Mesendoderm (in vitro differentiated cells): ENCODE results near the gene SCD5.
A peak's percentile ranks its signal among the peaks of the same experiment; 100 is the strongest.

ENCODE experiments used
- DNase-seq: peaks from one replicate; pipeline ENCODE4 v3.0.0; 2013
- H2AK5ac ChIP-seq: 2 replicates; pipeline ENCODE4 v1.6.1; 2013; ENCODE audit warnings: low read length, inconsistent platforms
- H2BK120ac ChIP-seq: 2 replicates; pipeline ENCODE4 v1.6.1; 2013; ENCODE audit warnings: low read depth, mild to moderate bottlenecking, low read length, moderate library complexity, mixed read lengths
- H2BK15ac ChIP-seq: replicated peaks from 2 replicates; pipeline ENCODE4 v1.6.1; 2013; ENCODE audit warnings: low read depth, mild to moderate bottlenecking, moderate library complexity
- H2BK5ac ChIP-seq: 2 replicates; pipeline ENCODE4 v1.6.1; 2013; ENCODE audit warnings: low read length, inconsistent platforms
- H3K18ac ChIP-seq: 2 replicates; pipeline ENCODE4 v1.6.1; 2013; ENCODE audit warnings: mild to moderate bottlenecking, low read length, mixed read lengths
- H3K23ac ChIP-seq: one replicate; pipeline ENCODE4 v1.6.1; 2013; ENCODE audit warnings: low read length
- H3K27ac ChIP-seq: 2 replicates; pipeline ENCODE4 v1.5.1; 2013; ENCODE audit warnings: low read depth, mild to moderate bottlenecking, inconsistent platforms, low read length, moderate library complexity
- H3K27me3 ChIP-seq: 2 replicates; pipeline ENCODE4 v1.6.1; 2013; ENCODE audit warnings: low read length, control low read depth, mild to moderate bottlenecking, inconsistent platforms; ENCODE audit not compliant: insufficient read depth, poor library complexity
- H3K36me3 ChIP-seq: 2 replicates; pipeline ENCODE4 v1.6.1; 2013; ENCODE audit warnings: low read length, inconsistent platforms; ENCODE audit not compliant: control insufficient read depth, insufficient read depth
- H3K4ac ChIP-seq: one replicate; pipeline ENCODE4 v1.6.1; 2013; ENCODE audit warnings: low read depth, mild to moderate bottlenecking, low read length, moderate library complexity
- H3K4me1 ChIP-seq: 2 replicates; pipeline ENCODE4 v1.6.1; 2013; ENCODE audit warnings: low read depth, low read length, inconsistent platforms; ENCODE audit not compliant: control insufficient read depth
- H3K4me2 ChIP-seq: 2 replicates; pipeline ENCODE4 v1.6.1; 2013; ENCODE audit warnings: low read length
- H3K4me3 ChIP-seq: 2 replicates; pipeline ENCODE4 v1.5.1; 2013; ENCODE audit warnings: mild to moderate bottlenecking, low read length
- H3K56ac ChIP-seq: one replicate; pipeline ENCODE4 v1.6.1; 2013; ENCODE audit warnings: low read length
- H3K79me1 ChIP-seq: 2 replicates; pipeline ENCODE4 v1.6.1; 2013; ENCODE audit warnings: low read length, inconsistent platforms
- H3K79me2 ChIP-seq: 2 replicates; pipeline ENCODE4 v1.6.1; 2013; ENCODE audit warnings: mild to moderate bottlenecking, low read length; ENCODE audit not compliant: control insufficient read depth, insufficient read depth
- H3K9ac ChIP-seq: 2 replicates; pipeline ENCODE4 v1.6.1; 2013; ENCODE audit warnings: low read length, inconsistent platforms
- H4K5ac ChIP-seq: one replicate; pipeline ENCODE4 v1.6.1; 2013; ENCODE audit warnings: low read length
- H4K8ac ChIP-seq: one replicate; pipeline ENCODE4 v1.6.1; 2013; ENCODE audit warnings: low read depth, mild to moderate bottlenecking, control low read depth, low read length, moderate library complexity
- WGBS: extraction: QIAGEN DNeasy Blood & Tissue Kit; methylation state at CpG from one replicate; pipeline ENCODE4 v1.1.7; 2013; ENCODE audit warnings: low lambda C conversion rate, missing lambda C conversion rate; ENCODE audit not compliant: insufficient coverage; ENCODE audit errors: extremely low coverage; 5-methylcytosine and 5-hydroxymethylcytosine counted together

SCD5 gene

DNA sequence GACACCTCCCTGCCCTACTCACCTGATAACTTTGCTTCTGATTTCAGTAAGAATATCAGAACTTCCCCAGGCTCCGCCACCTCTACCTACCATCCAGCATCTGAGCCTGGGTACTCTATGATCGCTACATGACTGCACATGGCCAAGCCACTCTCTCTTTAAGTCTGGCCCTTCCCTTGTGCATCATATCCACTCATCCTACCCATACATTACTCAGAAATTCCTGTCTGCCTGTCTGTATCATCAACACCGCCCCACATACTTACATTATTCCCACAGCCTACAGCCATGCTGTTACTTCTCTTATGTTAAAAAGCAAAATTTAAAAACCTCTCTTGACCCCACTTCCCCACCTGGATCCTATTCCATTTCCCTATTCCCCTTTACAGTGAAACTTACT is 84.7 kb downstream of the SCD5 start:
- Histone ChIP-seq H3K23ac (no peak overlapping the region), H3K9ac (no peak overlapping the region), H3K27ac (no peak overlapping the region), H2AK5ac (peak overlapping the region; percentile 61), H4K8ac (no peak overlapping the region), H2BK15ac (no peak overlapping the region), H2BK120ac (no peak overlapping the region), H3K27me3 (no peaks in the 10 kb centered on the region), H3K4me1 (peaks cover 5% of the 10 kb centered on the region), H3K79me2 (no peaks in the 10 kb centered on the region), H2BK5ac (no peak overlapping the region), H3K4ac (no peak overlapping the region), H3K4me2 (no peak overlapping the region), H3K56ac (no peak overlapping the region), H3K79me1 (no peaks in the 10 kb centered on the region), H3K4me3 (no peak overlapping the region), H3K36me3 (no peaks in the 10 kb centered on the region), H4K5ac (no peak overlapping the region), H3K18ac (no peak overlapping the region)
- WGBS = no CpG with 5 or more reads among the region's 3 CpGs
- no peak for DNase-seq

GRCh38 chr4:82712561-82712960 is 86.0 kb downstream of the SCD5 start:
- Histone ChIP-seq H2BK15ac (no peak overlapping the region), H3K18ac (no peak overlapping the region), H3K4me2 (no peak overlapping the region), H3K4me3 (no peak overlapping the region), H2BK120ac (no peak overlapping the region), H3K4ac (no peak overlapping the region), H4K5ac (no peak overlapping the region), H3K23ac (no peak overlapping the region), H2AK5ac (no peak overlapping the region), H3K56ac (no peak overlapping the region), H3K9ac (no peak overlapping the region), H3K27me3 (no peaks in the 10 kb centered on the region), H3K79me1 (no peaks in the 10 kb centered on the region), H4K8ac (no peak overlapping the region), H3K79me2 (no peaks in the 10 kb centered on the region), H3K27ac (no peak overlapping the region), H3K36me3 (no peaks in the 10 kb centered on the region), H3K4me1 (peaks cover 5% of the 10 kb centered on the region), H2BK5ac (no peak overlapping the region)
- DNase-seq = no peak
- no CpG with 5 or more reads among the region's 5 CpGs for WGBS

DNA sequence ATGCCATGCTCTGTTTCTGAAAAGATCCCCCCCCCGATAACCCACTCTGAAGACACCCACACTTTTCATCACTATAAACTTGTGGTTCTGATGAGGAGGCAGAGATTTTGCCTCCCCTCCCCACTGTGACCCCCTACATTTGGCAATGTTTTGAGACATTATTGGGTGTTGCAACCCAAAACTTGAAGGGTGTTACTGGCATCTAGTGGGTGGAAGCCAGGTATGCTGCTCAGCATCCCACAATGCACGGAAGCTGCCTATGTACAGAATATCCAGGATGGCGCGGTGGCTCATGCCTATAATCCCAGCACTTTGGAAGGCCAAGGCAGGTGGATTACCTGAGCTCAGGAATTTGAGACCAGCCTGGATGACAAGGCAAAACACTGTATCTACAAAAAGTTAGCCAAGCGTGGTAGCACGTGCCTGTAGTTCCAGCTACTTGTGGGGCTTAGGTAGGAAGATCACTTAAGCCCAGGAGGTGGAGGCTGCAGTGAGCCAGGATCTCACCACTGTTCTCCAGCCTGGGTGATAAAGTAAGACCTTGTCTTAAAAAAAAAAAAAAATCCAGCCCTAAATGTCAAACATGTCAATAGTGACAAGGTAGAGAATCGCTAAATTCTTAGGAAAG is 87.3 kb downstream of the SCD5 start:
- no CpG with 5 or more reads among the region's 7 CpGs for WGBS
- DNase-seq = no peak
- Histone ChIP-seq H2BK120ac (no peak overlapping the region), H2BK15ac (no peak overlapping the region), H3K27ac (peak overlapping the region; percentile 41), H3K36me3 (no peaks in the 10 kb centered on the region), H3K4me1 (peaks cover 5% of the 10 kb centered on the region), H3K79me1 (no peaks in the 10 kb centered on the region), H3K9ac (no peak overlapping the region), H3K79me2 (no peaks in the 10 kb centered on the region), H3K4ac (no peak overlapping the region), H3K56ac (peak overlapping the region; percentile 30), H3K27me3 (no peaks in the 10 kb centered on the region), H2AK5ac (peak overlapping the region; percentile 40), H3K23ac (no peak overlapping the region), H3K4me2 (no peak overlapping the region), H4K8ac (no peak overlapping the region), H4K5ac (no peak overlapping the region), H3K18ac (no peak overlapping the region), H2BK5ac (peak overlapping the region; percentile 23), H3K4me3 (no peak overlapping the region)

DNA sequence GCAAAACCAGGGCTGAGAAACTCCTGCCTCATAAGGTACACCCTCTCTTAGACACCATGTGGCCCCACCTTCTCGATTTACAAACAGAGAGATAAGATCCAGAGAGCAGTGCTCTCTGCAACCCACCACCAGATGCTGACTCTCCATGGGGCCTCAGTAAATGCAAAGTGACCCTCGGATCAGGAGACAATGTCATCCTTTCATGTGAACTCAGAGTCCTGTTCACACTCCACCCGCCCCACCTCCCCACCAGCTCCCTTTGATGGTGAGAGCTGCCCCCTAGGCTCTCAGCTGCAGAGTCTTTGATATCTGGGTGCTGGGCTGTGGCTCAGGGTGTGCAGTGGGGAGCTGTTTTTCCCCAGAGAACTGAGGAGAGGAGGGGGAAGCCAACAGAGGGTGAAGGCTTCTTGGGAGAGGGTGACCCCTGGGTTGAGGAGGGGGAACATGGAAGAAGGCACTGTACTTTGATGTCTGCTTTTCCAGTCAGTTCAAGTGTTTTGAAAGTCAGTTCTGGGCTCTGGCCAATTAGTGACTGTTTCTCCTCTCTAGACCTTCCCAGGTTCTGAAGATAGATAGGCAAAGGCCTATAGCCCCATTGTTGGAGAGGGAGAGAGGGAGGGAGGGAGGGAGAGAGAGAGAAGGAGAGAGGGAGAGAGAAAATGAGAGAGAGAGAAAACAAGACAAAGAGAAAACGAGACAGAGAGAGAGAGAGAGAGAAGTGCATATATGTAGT is 88.2 kb downstream of the SCD5 start:
- Histone ChIP-seq H3K79me1 (no peaks in the 10 kb centered on the region), H3K27ac (peak overlapping the region; percentile 9), H3K4me2 (no peak overlapping the region), H4K8ac (no peak overlapping the region), H3K4me1 (peaks cover 7% of the 10 kb centered on the region), H2BK15ac (no peak overlapping the region), H3K56ac (peak overlapping the region; percentile 72), H3K27me3 (no peaks in the 10 kb centered on the region), H3K36me3 (no peaks in the 10 kb centered on the region), H3K4me3 (no peak overlapping the region), H3K23ac (no peak overlapping the region), H3K9ac (peak overlapping the region; percentile 26), H4K5ac (no peak overlapping the region), H3K79me2 (no peaks in the 10 kb centered on the region), H2BK5ac (peak overlapping the region; percentile 57), H2BK120ac (peak overlapping the region; percentile 56), H3K4ac (peak overlapping the region; percentile 73), H3K18ac (peak overlapping the region; percentile 78), H2AK5ac (no peak overlapping the region)
- WGBS = no CpG with 5 or more reads among the region's 4 CpGs
- peak; percentile 93 for DNase-seq

DNA sequence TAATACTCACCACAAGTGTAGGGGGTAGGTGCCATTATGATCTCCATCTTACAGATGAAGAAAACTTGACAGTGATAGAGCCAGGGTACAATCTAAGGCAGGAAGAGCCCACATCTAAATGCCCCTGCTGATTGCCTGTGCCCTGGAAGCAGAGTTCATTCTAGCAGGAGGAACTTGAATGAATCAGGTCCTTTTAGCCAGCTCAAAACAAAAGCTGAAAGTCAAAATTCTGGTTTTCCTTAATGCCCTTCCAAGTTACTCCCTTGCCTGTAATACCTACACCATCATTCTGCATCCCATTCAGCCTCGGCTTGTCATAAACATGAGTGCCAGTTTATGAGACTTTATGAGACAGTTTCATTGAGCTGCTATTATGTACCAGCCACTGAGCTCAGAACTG is 89.6 kb downstream of the SCD5 start:
- Histone ChIP-seq H3K56ac (no peak overlapping the region), H3K79me1 (no peaks in the 10 kb centered on the region), H3K4me1 (peaks cover 9% of the 10 kb centered on the region), H3K27me3 (no peaks in the 10 kb centered on the region), H4K8ac (no peak overlapping the region), H4K5ac (no peak overlapping the region), H3K79me2 (no peaks in the 10 kb centered on the region), H3K4me3 (no peak overlapping the region), H3K23ac (no peak overlapping the region), H3K4me2 (no peak overlapping the region), H2BK120ac (no peak overlapping the region), H2BK15ac (no peak overlapping the region), H3K18ac (no peak overlapping the region), H3K36me3 (no peaks in the 10 kb centered on the region), H3K4ac (no peak overlapping the region), H3K9ac (no peak overlapping the region), H2AK5ac (no peak overlapping the region), H2BK5ac (no peak overlapping the region), H3K27ac (no peak overlapping the region)
- no peak for DNase-seq
- WGBS = no CpG with 5 or more reads among the region's 1 CpG
